ENCODE measurements around the gene ABCA2. TPM values are rescaled to one million over a fixed set of nuclear protein-coding genes. Genes with fewer than 3 reads are reported as not detected.
A peak's percentile ranks its signal among the peaks of the same experiment; 100 is the strongest.

Gene ABCA2
- total and polyA plus RNA-seq, 2 experiments from 2014 or later: 7.0 to 16.0 TPM

GRCh38 chr9:137013571-137013940, 14.5 kb downstream of the ABCA2 start (continued):
- TF ChIP-seq JUNB (IDR thresholded peaks at IDR 0.05; ENCODE audit: unreplicated experiment): no peak
- TF ChIP-seq EZH2 (IDR thresholded peaks at IDR 0.05; ENCODE audit: low read depth, unreplicated experiment): no peak
- TF ChIP-seq NANOG (IDR thresholded peaks at IDR 0.05; ENCODE audit: borderline replicate concordance): no peak

DNA sequence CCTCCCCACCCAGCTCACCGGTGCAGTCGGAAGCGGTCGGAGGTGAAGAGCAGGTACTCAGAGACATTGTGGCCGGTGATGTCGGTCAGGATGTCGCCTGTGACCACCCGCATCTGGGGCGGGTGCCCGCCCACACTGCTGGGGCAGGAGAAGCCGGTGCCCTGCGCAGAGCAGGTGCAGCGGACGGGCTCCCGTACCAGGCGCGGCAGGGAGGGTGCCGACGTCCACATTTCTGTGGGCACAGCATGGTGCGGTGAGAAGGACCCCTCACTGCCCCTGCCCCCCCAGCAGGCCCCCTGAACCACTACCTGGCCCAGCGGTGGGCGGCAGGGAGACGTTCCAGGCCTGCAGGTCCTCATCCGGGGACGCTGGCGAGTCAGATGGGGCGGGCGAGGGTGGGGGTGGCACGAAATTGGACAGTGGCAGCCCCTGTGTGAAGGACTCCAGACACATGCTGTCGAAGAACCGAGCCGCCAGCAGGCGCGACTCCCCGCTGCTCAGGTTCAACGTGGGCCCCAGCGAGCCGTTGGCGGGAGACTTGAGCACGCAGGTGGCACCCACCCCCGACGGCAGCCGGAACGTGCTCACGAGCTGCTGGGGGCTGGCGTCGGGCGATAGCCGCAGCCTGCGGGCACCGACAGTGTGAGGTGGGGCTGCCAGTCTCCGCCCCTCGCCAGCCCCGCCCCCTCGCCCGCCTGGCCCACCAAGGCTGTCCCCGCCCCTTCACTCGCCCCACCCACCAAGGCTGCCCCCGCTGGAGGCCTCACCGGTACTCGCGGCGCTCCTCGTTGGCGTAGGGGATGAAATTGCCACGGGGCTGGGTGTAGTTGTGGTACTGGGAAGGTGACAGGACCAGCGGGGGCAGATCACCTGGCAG, 15.1 kb downstream of the ABCA2 start:
- no peak overlapping the region for H2AFZ ChIP-seq
- H3K4me3 Mint-ChIP-seq: no peak overlapping the region
- no peaks in the 10 kb centered on the region for H3K4me1 Mint-ChIP-seq
- no peaks in the 10 kb centered on the region for H3K79me2 ChIP-seq (replicated peaks; ENCODE audit: insufficient read depth)
- DNase-seq (ENCODE audit: low spot score): peak; percentile 69
- H3K27me3 Mint-ChIP-seq (ENCODE audit: insufficient read depth, low read depth, poor library complexity): no peaks in the 10 kb centered on the region
- no peaks in the 10 kb centered on the region for H4K20me1 ChIP-seq (replicated peaks; ENCODE audit: insufficient read depth)
- H3K27ac Mint-ChIP-seq: no peak overlapping the region
- peak; percentile 81 for ATAC-seq
- no peaks in the 10 kb centered on the region for H3K9me3 Mint-ChIP-seq
- H3K4me3 ChIP-seq: no peak overlapping the region
- no peaks in the 10 kb centered on the region for H3K4me1 ChIP-seq (ENCODE audit: insufficient read depth)
- no peaks in the 10 kb centered on the region for H3F3A ChIP-seq (replicated peaks; ENCODE audit: low read depth)
- H3K4me2 ChIP-seq: no peak overlapping the region
- no peaks in the 10 kb centered on the region for H3K36me3 ChIP-seq (ENCODE audit: insufficient read depth)
- no peaks in the 10 kb centered on the region for H3K27me3 ChIP-seq (ENCODE audit: insufficient read depth)
- H3K27ac ChIP-seq (ENCODE audit: low read depth): no peak overlapping the region
- no peaks in the 10 kb centered on the region for H3K9me2 ChIP-seq (ENCODE audit: insufficient read depth)
- peaks cover 2% of the 10 kb centered on the region; the same call in 1 of the 3 replicates for H3K36me3 Mint-ChIP-seq (ENCODE audit: low read depth)
- no peak for TF ChIP-seq ZNF114 (CRISPR knock-in tag; IDR thresholded peaks at IDR 0.05)
- TF ChIP-seq NANOG (IDR thresholded peaks at IDR 0.05; ENCODE audit: borderline replicate concordance): no peak
- TF ChIP-seq JUNB (IDR thresholded peaks at IDR 0.05; ENCODE audit: unreplicated experiment): no peak
- TF ChIP-seq STAT1 (IDR thresholded peaks at IDR 0.05; ENCODE audit: unreplicated experiment): no peak
- no peak for TF ChIP-seq EZH2 (IDR thresholded peaks at IDR 0.05; ENCODE audit: low read depth, unreplicated experiment)
- no peak for TF ChIP-seq ETS1 (IDR thresholded peaks at IDR 0.05)
- TF ChIP-seq, protein P1, sequence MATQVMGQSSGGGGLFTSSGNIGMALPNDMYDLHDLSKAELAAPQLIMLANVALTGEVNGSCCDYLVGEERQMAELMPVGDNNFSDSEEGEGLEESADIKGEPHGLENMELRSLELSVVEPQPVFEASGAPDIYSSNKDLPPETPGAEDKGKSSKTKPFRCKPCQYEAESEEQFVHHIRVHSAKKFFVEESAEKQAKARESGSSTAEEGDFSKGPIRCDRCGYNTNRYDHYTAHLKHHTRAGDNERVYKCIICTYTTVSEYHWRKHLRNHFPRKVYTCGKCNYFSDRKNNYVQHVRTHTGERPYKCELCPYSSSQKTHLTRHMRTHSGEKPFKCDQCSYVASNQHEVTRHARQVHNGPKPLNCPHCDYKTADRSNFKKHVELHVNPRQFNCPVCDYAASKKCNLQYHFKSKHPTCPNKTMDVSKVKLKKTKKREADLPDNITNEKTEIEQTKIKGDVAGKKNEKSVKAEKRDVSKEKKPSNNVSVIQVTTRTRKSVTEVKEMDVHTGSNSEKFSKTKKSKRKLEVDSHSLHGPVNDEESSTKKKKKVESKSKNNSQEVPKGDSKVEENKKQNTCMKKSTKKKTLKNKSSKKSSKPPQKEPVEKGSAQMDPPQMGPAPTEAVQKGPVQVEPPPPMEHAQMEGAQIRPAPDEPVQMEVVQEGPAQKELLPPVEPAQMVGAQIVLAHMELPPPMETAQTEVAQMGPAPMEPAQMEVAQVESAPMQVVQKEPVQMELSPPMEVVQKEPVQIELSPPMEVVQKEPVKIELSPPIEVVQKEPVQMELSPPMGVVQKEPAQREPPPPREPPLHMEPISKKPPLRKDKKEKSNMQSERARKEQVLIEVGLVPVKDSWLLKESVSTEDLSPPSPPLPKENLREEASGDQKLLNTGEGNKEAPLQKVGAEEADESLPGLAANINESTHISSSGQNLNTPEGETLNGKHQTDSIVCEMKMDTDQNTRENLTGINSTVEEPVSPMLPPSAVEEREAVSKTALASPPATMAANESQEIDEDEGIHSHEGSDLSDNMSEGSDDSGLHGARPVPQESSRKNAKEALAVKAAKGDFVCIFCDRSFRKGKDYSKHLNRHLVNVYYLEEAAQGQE (IDR thresholded peaks at IDR 0.05; ENCODE audit: unreplicated experiment): no peak
- TF ChIP-seq, protein P2, sequence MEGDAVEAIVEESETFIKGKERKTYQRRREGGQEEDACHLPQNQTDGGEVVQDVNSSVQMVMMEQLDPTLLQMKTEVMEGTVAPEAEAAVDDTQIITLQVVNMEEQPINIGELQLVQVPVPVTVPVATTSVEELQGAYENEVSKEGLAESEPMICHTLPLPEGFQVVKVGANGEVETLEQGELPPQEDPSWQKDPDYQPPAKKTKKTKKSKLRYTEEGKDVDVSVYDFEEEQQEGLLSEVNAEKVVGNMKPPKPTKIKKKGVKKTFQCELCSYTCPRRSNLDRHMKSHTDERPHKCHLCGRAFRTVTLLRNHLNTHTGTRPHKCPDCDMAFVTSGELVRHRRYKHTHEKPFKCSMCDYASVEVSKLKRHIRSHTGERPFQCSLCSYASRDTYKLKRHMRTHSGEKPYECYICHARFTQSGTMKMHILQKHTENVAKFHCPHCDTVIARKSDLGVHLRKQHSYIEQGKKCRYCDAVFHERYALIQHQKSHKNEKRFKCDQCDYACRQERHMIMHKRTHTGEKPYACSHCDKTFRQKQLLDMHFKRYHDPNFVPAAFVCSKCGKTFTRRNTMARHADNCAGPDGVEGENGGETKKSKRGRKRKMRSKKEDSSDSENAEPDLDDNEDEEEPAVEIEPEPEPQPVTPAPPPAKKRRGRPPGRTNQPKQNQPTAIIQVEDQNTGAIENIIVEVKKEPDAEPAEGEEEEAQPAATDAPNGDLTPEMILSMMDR (conservative IDR thresholded peaks at IDR 0.05; ENCODE audit: low read depth in 2 of 2): no peak
- no peak for TF ChIP-seq CREB1 (CRISPR knock-in tag; IDR thresholded peaks at IDR 0.05; ENCODE audit: low read depth)
- TF ChIP-seq POLR2AphosphoS5 (IDR thresholded peaks at IDR 0.05; ENCODE audit: low read depth): no peak
- TF ChIP-seq EZH2phosphoT487 (IDR thresholded peaks at IDR 0.05; ENCODE audit: unreplicated experiment): no peak
